Osteoblast (primary cell): Measurements from ENCODE around the gene CDH22. TPM values are rescaled to one million over a fixed set of nuclear protein-coding genes. Genes with fewer than 3 reads are reported as not detected.

Experiments used
- DNase-seq: peaks from one replicate; pipeline ENCODE4 v3.0.0; 2011; ENCODE audit warnings: low spot score, mixed read lengths; ENCODE audit not compliant: insufficient read length; ENCODE audit errors: missing footprints
- H2AFZ ChIP-seq: 2 replicates; pipeline ENCODE4 v1.6.0; 2011; ENCODE audit warnings: mild to moderate bottlenecking, low read length
- H3K27ac ChIP-seq: 2 replicates; pipeline ENCODE4 v1.5.1; 2011; ENCODE audit warnings: mild to moderate bottlenecking, low read depth, low read length, moderate library complexity
- H3K27me3 ChIP-seq: 2 replicates; pipeline ENCODE4 v1.6.0; 2012; ENCODE audit warnings: mild to moderate bottlenecking, control low read depth, inconsistent platforms, low read length, moderate library complexity; ENCODE audit not compliant: insufficient read depth
- H3K36me3 ChIP-seq: 2 replicates; pipeline ENCODE4 v1.5.1; 2011; ENCODE audit warnings: mild to moderate bottlenecking, low read length, control low read depth, moderate library complexity; ENCODE audit not compliant: insufficient read depth
- H3K4me1 ChIP-seq: 2 replicates; pipeline ENCODE4 v1.5.1; 2011; ENCODE audit warnings: mild to moderate bottlenecking, low read length, control low read depth, moderate library complexity; ENCODE audit not compliant: insufficient read depth
- H3K4me2 ChIP-seq: 2 replicates; pipeline ENCODE4 v1.6.0; 2011; ENCODE audit warnings: mild to moderate bottlenecking, low read length; ENCODE audit not compliant: insufficient read depth
- H3K4me3 ChIP-seq: fragments of 200-600 bp; sonication (generic); 3 replicates; pipeline ENCODE4 v1.5.1; 2012; ENCODE audit warnings: mild to moderate bottlenecking, low read length, inconsistent platforms; ENCODE audit not compliant: insufficient read depth
- H3K79me2 ChIP-seq: 2 replicates; pipeline ENCODE4 v1.6.0; 2012; ENCODE audit warnings: mild to moderate bottlenecking, low read length, control low read depth, inconsistent platforms; ENCODE audit not compliant: insufficient read depth
- H3K9me3 ChIP-seq: 2 replicates; pipeline ENCODE4 v1.5.1; 2011; ENCODE audit warnings: low read depth, low read length, control low read depth
- H4K20me1 ChIP-seq: 2 replicates; pipeline ENCODE4 v1.6.0; 2012; ENCODE audit warnings: mild to moderate bottlenecking, low read length, control low read depth; ENCODE audit not compliant: insufficient read depth
- total RNA-seq: library from RNA; depleted of rRNA; stranded (reverse); fragments of >200 nt; gene quantifications from 2 replicates; pipeline ENCODE4 v1.2.3, GENCODE V29; 2012
- TF ChIP-seq, protein P1 (sequence below): IDR thresholded peaks from 2 replicates; pipeline ENCODE4 v1.5.1; 2011; ENCODE audit warnings: mild to moderate bottlenecking, low read depth, low read length, moderate library complexity; ENCODE audit errors: extremely low read depth

Gene CDH22
- total RNA-seq, 1 donor, result not detected

DNA sequence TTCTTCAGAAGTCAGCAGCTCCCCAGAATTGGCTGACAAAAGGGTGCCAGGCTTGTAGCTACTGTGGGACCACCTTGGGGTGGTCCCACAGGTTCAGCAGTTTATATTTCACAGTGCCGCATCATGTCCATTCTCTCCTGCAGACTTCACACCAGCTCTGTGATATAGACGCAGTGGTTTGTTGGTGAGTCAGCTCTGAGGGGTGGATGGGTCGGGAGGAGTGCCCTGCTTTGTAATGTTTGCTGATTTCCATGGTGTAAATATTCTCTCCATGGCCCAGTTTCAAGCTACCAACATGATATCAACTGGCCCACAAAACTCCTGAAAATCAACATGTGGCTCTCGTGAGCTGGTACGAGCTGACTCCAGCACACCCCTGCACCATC, 78.2 kb downstream of the CDH22 start:
- H3K4me1 ChIP-seq, result no peaks in the 10 kb centered on the region
- no peaks in the 10 kb centered on the region for H3K27me3 ChIP-seq
- no peak for DNase-seq
- H4K20me1 ChIP-seq, result no peaks in the 10 kb centered on the region
- no peak overlapping the region for H3K27ac ChIP-seq
- H3K9me3 ChIP-seq, result no peaks in the 10 kb centered on the region
- H3K4me2 ChIP-seq, result no peak overlapping the region
- TF ChIP-seq, protein P1, sequence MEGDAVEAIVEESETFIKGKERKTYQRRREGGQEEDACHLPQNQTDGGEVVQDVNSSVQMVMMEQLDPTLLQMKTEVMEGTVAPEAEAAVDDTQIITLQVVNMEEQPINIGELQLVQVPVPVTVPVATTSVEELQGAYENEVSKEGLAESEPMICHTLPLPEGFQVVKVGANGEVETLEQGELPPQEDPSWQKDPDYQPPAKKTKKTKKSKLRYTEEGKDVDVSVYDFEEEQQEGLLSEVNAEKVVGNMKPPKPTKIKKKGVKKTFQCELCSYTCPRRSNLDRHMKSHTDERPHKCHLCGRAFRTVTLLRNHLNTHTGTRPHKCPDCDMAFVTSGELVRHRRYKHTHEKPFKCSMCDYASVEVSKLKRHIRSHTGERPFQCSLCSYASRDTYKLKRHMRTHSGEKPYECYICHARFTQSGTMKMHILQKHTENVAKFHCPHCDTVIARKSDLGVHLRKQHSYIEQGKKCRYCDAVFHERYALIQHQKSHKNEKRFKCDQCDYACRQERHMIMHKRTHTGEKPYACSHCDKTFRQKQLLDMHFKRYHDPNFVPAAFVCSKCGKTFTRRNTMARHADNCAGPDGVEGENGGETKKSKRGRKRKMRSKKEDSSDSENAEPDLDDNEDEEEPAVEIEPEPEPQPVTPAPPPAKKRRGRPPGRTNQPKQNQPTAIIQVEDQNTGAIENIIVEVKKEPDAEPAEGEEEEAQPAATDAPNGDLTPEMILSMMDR, result no peak
- H2AFZ ChIP-seq, result no peak overlapping the region
- no peaks in the 10 kb centered on the region for H3K79me2 ChIP-seq
- no peak overlapping the region for H3K4me3 ChIP-seq
- H3K36me3 ChIP-seq, result no peaks in the 10 kb centered on the region

DNA sequence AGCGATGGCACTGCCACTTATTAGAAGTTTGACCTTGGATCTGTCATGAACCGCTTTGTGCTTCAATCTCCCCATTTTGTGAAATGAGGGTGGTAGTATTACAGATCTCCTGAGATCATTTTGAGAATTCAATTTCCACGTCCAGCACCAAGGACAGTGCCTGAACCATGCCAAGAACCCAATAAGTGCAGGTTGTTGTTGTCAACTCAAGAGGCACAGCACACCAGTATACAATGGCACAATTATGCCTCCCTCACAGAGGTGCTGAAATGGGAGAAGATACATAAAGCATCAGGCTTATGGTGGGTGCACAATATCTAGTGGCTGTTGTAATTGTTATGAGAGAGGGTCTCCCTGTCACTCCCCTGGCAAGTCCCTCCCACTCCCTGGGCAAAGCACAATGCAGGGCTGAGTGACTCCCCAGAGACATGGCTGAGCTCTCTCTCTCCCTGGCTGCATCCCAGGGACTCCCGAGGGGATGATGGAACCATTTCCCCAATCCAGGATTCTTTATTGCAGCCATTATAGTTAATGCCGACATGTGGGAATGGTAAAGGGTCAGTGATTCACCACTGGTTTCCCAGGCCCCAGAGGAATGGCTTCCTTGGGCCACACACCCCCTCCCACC, 78.7 kb downstream of the CDH22 start:
- no peak for DNase-seq

DNA sequence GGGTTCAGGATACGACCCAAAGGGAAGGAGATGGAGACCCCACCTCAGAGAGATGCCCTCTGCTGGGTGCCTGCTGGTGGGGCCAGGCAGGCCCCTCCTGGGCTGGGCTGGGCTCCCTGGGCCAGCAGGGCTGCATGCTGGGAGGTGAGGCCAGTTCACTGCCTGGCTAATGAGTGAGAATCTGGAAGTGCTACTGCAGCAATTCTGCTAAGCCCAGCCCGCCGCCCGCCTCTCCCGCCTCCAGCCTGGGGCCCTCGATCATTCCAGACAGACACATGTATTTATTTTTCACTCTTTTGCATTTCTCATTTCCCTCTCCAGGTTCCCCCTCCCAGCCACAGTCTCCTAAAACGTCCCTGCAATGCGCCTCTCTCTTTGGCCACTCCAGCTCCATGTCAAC, 79.6 kb downstream of the CDH22 start:
- DNase-seq, result no peak
- Histone ChIP-seq H3K4me1 (no peaks in the 10 kb centered on the region), H3K79me2 (no peaks in the 10 kb centered on the region), H3K9me3 (no peaks in the 10 kb centered on the region), H3K4me2 (no peak overlapping the region), H3K27me3 (peaks cover 4% of the 10 kb centered on the region), H3K4me3 (no peak overlapping the region), H4K20me1 (no peaks in the 10 kb centered on the region), H3K36me3 (no peaks in the 10 kb centered on the region), H2AFZ (no peak overlapping the region), H3K27ac (no peak overlapping the region)
- TF ChIP-seq, protein P1, result no peak

More for the DNA sequence above, 78.7 kb downstream of the CDH22 start:
- H3K27ac ChIP-seq, result no peak overlapping the region
- H4K20me1 ChIP-seq, result no peaks in the 10 kb centered on the region
- H3K79me2 ChIP-seq, result no peaks in the 10 kb centered on the region
- H2AFZ ChIP-seq, result no peak overlapping the region
- H3K9me3 ChIP-seq, result no peaks in the 10 kb centered on the region
- H3K4me3 ChIP-seq, result no peak overlapping the region
- no peaks in the 10 kb centered on the region for H3K4me1 ChIP-seq
- TF ChIP-seq, protein P1, result no peak
- H3K4me2 ChIP-seq, result no peak overlapping the region
- no peaks in the 10 kb centered on the region for H3K36me3 ChIP-seq
- peaks cover under 1% of the 10 kb centered on the region for H3K27me3 ChIP-seq

DNA sequence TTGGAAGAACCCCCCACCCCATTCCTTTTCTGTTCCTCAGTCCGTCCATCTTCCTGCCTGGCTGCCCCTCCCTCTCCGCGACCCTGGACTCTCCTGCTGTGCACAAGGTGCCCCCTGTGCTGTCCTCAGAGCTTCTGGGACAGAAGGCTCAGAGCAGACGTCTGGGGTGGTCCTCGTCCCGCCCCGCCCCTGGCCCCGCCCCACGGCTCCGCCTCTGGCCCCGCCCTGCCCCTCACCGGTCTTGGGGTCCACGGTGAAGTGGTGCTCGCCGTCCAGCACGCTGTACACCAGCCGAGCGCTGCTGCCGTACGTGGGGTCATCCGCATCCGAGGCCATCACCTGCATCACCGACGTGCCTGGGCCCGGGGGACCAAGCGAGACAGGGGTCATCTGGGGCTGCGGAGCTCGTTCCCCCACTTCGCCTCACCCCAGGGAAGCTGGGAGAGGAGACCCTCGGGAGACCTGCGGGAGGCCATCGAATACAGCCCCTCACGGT, 81.0 kb downstream of the CDH22 start:
- no peaks in the 10 kb centered on the region for H4K20me1 ChIP-seq
- TF ChIP-seq, protein P1, result no peak
- H3K4me2 ChIP-seq, result no peak overlapping the region
- no peak overlapping the region for H3K27ac ChIP-seq
- no peak overlapping the region for H2AFZ ChIP-seq
- H3K9me3 ChIP-seq, result no peaks in the 10 kb centered on the region
- DNase-seq, result no peak
- H3K79me2 ChIP-seq, result no peaks in the 10 kb centered on the region
- H3K36me3 ChIP-seq, result no peaks in the 10 kb centered on the region
- H3K4me1 ChIP-seq, result no peaks in the 10 kb centered on the region
- H3K27me3 ChIP-seq, result peaks cover 4% of the 10 kb centered on the region
- H3K4me3 ChIP-seq, result no peak overlapping the region
